ENCODE measurements around the gene IRF4.
A peak's percentile ranks its signal among the peaks of the same experiment; 100 is the strongest.
"Not testable (repeated sequence)": the region's sequence is repeated elsewhere in the genome, so short reads cannot be mapped to it uniquely, and the experiment has no call there.

Gene IRF4

DNA sequence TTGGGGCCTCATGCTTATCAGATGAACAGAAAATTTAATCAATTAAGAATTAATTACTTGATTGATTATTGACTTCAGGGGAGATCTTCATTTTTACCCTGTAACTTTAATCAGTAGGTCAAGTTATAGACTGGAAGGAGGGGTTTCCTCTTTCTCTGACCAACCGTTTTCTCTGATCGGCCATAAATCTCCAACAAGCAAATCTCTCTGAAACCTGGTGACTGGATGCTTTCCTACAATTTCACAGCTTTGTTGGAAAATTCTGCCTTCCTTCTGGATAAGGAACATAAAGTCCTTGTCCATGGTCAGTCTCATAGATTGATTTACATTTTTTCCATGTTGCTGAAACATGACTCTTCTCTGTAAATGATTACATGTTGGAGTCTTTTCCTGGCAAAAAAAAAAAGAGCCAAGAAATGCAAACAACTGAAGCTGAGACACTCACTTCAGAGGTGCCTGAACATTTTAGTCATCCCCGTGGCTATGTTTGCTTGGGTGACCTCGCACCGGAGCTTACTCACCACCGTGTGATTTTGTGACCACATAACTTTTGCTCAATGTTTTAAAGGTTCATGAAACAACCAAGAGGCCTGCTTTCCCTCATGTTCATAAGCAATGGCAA, 31.0 kb downstream of the IRF4 start:
- DNase-seq (ENCODE audit: low read depth) = peak; percentile 59

DNA sequence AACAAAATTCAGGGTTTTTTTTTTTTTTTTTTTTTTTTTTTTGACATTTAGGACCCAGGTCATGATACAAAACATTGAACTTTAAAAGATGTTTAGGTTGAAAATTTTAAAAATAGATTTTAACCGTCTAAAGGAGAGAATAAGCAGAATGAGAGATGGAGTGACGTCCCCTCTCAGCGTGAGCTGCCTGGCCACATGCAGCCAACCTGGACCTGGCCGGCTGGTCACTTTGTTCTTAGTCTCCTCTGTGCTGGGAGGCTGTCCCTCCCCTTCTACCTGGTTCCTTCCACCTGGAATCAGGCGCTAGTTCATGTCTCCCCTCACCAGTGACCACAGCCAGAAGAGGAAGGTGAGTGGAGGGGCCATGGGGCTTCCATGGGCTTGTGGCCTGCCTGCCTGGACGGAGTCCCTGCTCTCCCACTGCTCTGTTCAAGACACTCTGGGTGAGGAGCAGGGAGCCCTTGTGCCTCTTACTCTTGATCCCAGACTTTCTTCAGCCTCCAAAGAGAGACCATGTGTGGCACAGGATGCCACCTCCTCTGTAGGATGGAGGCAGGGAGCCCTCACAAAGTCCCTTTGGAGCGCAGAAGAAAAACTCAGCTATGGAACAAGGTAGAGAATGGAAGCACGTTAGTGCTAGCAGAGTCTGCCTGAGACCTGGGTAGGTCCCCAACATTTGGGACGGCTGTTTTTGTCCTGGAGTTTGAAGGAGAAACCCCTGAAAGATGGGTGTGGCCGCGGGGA, 31.7 kb downstream of the IRF4 start:
- no peak for DNase-seq (ENCODE audit: low read depth)

DNA sequence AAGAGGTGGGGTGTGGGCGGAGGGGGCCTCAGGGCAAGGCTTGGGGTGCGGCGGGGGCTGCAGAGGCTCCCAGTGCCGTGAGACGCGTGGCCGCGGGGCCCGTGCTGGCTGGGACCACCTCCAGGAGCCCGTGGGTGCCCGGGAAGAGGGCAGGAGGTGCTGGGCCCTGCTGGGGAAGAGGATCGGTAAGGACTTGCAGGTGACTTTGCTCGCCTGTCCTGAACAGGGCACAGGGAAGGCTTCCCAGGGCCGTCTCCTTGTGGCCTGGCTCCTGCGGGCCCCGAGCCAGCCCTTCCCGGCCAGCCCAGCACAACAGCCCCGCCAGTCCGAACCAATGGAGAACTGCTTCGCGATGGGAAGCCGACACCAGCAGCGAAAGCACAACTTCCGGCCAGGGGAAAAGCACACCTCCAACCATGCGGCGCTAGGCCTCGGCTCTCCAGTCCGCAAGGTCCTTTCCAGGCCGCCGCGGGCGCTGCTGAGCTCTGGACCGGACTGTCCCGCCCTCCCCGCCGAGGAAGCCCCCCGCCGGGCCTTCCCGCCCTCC, 32.3 kb downstream of the IRF4 start:
- no peak for DNase-seq (ENCODE audit: low read depth)

GRCh38 chr6:424741-425417, 33.3 kb downstream of the IRF4 start:
- DNase-seq (ENCODE audit: low read depth) = no peak

GRCh38 chr6:425418-425788, 33.9 kb downstream of the IRF4 start:
- not testable (repeated sequence) for DNase-seq (ENCODE audit: low read depth)

DNA sequence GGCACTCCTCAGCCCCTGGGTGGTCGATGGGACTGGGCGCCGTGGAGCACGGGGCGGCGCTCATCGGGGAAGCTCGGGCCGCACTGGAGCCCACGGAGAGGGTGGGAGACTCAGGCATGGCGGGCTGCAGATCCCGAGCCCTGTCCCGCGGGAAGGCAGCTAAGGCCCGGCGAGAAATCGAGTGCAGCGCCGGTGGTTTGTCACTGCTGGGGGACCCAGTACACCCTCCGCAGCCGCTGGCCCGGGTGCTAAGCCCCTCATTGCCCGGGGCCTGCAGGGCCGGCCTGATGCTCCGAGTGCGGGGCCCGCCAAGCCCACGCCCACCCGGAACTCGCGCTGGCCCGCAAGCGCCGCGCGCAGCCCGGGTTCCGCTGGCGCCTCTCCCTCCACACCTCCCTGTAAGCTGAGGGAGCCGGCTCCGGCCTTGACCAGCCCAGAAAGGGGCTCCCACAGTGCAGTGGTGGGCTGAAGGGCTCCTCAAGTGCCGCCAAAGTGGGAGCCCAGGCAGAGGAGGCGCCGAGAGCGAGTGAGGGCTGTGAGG, 34.7 kb downstream of the IRF4 start:
- not testable (repeated sequence) for DNase-seq (ENCODE audit: low read depth)

DNA sequence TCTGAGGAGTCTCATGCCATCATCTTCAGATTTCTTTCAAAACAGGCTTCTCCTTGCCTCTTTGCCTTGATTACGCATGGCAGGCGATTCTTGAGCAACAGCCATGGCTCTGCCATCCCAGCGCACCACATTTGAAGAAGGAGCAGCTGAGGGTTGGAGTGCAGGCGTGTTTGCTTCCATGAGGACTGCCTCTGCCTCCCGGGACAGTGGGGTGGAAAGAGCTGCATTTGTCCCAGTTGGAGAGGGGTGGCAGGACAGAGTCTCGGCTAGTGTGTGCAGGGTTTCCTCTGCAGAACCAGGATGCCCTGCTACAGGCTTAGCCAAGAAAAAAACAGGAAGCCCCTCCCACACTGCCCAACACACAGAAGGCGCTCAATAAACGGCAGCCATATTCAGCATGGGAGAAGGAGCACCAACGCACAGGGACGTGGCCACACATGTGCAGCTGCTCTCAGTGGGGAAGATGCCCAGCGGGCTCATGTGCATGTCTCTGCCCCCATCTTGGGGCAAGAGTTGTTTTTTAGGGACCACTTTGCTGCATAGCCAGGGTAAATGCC, 36.6 kb downstream of the IRF4 start:
- no peak for DNase-seq (ENCODE audit: low read depth)

DNA sequence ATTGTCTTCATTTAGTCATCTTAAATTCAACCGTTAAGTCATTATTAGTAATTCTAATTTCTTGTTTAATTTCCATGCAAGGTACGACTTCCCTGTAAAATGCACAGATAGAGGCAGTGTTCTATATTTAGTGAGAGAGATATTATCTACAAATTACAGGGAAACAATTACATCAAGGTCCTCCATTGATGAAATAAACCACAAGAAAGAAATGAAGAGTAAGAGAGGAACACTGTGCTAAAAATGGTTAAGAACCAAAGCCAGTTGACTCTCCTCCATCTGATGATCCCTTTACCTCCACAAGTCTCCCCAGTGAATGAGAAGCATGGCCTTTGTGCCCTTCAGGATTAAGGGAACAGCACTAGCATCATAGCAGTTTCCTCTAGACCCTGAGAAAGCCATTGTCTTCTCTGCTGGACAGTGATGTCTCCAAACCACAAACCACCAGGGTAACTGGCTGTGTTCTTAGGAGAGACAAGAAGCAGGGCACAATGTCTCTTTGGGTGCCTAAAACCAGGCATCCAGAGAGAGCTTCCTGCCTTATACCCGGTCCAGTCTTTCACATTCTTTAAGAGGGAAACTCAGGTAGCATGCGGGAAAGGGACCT, 38.1 kb downstream of the IRF4 start:
- no peak for DNase-seq (ENCODE audit: low read depth)

GRCh38 chr6:431504-431903, 40.0 kb downstream of the IRF4 start:
- no peak for DNase-seq (ENCODE audit: low read depth)

DNA sequence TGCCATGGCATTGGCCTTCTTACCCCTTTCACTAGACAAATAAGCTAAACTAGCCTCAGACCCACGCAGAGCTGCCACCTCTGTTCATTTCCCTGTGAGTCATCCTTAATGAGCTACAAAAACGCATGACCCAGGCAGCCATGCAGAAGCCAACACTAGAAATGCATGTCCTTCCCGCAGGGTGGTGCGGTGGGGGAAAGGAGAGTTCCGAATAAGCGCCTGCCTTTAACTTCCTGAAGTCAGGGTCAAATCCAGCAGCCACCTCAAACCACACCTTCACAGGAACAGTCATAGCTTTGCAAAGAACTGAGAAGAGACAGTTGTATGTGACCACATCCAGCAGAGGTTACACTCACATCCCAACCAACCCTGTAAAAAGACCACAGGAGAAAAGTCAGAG, 40.4 kb downstream of the IRF4 start:
- peak; percentile 48 for DNase-seq (ENCODE audit: low read depth)

- no peak for DNase-seq (ENCODE audit: low read depth)
Measured at GRCh38 chr6:434051-434705, 42.6 kb downstream of the IRF4 start.

- DNase-seq (ENCODE audit: low read depth) = no peak
Measured at GRCh38 chr6:435441-436307, 44.1 kb downstream of the IRF4 start.

DNA sequence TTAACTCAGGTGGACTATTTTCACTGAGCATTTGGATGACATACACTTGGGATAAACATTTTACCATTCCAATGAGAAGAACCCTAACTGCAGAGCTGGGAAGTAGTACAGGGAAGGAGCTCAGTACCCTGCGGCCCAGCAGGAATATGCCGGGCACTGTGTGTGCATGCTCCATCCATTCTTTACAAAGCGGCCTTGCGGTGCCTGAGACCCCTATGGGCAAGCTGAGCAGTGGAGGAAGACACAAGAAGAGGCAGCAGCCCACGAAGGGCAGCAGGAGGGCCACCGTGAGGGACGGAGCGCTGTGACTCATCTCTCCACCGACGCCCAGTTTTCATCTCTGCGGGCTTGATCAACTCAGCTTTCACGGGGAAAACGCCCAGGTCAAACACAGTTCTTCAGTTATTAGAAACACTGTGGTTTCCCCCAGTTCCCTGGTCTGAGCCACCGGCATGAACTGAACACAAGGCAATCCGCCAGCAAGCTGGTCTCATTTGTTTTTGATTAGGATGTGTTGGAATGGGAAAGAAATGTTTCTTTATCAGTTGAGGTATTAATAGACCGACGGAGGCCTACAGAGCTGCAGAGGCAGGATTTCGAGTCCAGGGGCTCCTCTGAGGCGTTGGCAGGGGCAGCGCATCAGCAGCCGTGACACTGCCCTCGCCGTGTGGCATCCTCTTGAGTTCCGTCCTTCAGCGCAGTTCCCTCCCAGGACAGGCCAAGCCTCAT, 44.9 kb downstream of the IRF4 start:
- no peak for DNase-seq (ENCODE audit: low read depth)

DNA sequence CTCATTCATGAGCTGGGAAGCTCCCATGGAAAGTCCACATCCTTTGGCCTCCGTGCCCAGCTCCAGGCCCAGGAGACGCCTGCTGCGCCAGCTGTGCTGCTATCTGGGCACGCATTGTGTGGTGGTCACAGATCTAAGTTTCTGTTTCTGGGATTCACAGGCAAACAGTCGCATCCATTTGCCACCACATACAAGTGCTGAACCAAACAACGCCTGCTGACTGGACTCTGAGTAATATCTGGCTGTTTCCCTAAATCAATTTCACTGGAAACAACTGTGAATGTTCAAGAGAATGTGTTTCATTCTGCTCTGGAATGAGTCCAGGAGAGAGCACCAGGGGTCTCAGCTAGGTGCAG, 45.5 kb downstream of the IRF4 start:
- DNase-seq (ENCODE audit: low read depth) = no peak

DNA sequence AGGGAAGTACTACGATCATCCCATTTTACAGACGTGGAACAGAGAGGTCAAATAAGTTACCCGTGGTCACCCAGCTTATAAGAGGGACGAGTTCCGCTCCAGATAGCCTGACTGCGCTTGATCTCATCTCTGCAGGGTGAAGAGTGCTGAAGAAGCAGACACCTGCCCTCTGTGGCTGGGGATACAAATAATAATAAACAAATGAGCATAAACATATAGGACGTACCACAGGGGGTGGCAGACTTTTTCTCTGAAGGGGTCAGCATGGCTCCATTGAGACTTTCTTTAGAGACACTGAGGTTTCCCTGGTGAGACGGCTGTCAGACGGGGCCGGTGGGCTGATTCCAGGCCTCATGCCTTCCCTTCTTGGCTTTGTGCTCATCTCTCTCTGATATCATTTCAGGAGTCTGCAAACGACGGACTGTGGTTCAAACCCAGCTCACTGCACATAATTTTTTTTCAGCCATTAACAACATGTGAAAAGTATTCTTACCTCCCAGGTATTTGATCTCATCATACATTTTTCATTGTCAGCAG, 47.1 kb downstream of the IRF4 start:
- DNase-seq (ENCODE audit: low read depth) = no peak

DNA sequence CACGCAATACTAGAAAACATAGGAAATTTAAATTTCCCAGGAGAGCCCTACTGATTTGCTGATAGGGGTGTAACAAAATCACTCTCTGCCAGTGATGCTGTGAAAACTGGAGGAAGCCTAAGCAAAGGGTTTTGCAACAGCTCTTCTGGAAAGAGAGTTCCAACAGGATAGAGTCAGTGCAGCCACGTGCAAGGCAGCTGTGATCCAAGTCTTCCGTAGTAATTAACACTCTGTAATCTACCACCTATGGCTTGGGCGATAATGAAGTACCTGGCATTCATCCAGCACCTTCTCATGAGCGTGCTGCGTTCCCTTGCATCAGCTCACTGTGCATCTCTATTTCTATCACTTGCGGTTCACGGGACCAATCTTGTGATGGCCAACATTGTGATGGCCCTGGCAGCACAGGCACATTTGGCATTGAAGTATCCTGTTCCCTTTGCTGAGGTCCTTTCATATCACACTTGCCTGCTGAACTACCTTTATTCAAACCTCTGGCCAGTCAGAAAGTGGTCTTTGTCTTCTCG, 48.2 kb downstream of the IRF4 start:
- DNase-seq (ENCODE audit: low read depth) = no peak

GRCh38 chr6:441126-441920, 49.8 kb downstream of the IRF4 start:
- no peak for DNase-seq (ENCODE audit: low read depth)

DNA sequence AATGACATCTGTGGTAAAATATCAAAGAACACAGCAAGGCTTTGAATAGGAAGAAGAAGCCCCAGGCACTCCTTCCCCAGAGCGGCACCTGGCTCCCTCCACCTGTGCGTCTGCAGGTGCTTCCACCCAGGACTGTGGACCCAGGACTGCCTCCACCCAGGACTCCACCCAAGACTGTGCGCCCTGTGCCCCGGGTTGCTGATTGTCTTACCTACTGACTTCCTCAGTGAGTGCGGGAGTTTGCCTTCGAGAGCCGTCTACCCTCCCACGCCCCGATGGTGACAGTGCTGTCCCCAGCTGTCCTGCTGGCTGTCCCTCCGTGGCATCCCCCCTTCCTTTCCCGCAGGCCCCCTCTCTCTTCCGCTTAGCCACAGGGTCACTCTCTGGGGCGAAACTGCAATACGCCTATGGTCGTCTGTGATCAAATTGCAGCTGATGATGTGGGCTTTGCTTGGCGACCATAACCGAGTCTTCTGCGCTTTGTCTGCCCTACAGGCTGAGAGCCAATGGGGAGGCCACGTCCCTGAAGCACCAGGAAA, 52.1 kb downstream of the IRF4 start:
- DNase-seq (ENCODE audit: low read depth) = no peak

All from activated T-cell treated with anti-CD3 and anti-CD28 coated beads for 24 hours (primary cell).